SK-N-MC (cell line): ENCODE results near the gene ASXL2.

Experiments
- EZH2 ChIP-seq: fragments of 200-600 bp; sonication (generic); IDR thresholded peaks from one replicate; pipeline ENCODE4 v1.6.1; 2017; ENCODE audit warnings: antibody characterized with exemption
- POLR2AphosphoS5 ChIP-seq: IDR thresholded peaks from 2 replicates; pipeline ENCODE4 v1.6.1; 2012; ENCODE audit warnings: mild to moderate bottlenecking, low read depth, low read length, borderline replicate concordance

- TF ChIP-seq POLR2AphosphoS5 = no peak
- no peak for TF ChIP-seq EZH2
Observed at GRCh38 chr2:25794544-25795276, 83.6 kb downstream of the ASXL2 start.
